ENCODE measurements around the gene CMC1.

GRCh38 chr3:28232659-28233058 is 8.8 kb upstream of the CMC1 start:
- TF ChIP-seq NFIC (IDR thresholded peaks at IDR 0.05) (no peak), EP300 (IDR thresholded peaks at IDR 0.05; ENCODE audit: borderline replicate concordance) (no peak)

All from Ishikawa (cell line).